Peyer's patch (tissue), 4 donors: ENCODE data around the gene RUSC1. TPM values are rescaled to one million over a fixed set of nuclear protein-coding genes. Genes with fewer than 3 reads are reported as not detected.

Experiments used
- DNase-seq, 3 donors: peaks; one replicate each; pipeline ENCODE4 v3.0.0-alpha.2; 2017 to 2019
- H3K27ac ChIP-seq, 4 donors: fragments of 200-600 bp; sonication (generic); one replicate each; pipeline ENCODE4 v1.5.1; 2016 to 2019
- H3K27me3 ChIP-seq, 2 donors: fragments of 200-600 bp; sonication (generic); one replicate each; pipeline ENCODE4 v1.5.1; 2019
- H3K36me3 ChIP-seq, 3 donors: fragments of 200-600 bp; sonication (generic); one replicate each; pipeline ENCODE4 v1.5.1; 2016 to 2019
- H3K4me1 ChIP-seq, 4 donors: fragments of 200-600 bp; sonication (generic); one replicate each; pipeline ENCODE4 v1.5.1; 2016 to 2019
- H3K4me3 ChIP-seq, 4 donors: fragments of 200-600 bp; sonication (generic); 1 replicate in 3 of 4; 2 replicates in 1 of 4; pipeline ENCODE4 v1.5.1; 2016 to 2019; ENCODE audit warnings: mild to moderate bottlenecking in 1 of 4
- H3K9me3 ChIP-seq, 4 donors: fragments of 200-600 bp; sonication (generic); one replicate each; pipeline ENCODE4 v1.5.1; 2016 to 2019; ENCODE audit warnings: mild to moderate bottlenecking in 1 of 4
- POLR2A ChIP-seq, 2 donors: fragments of 450-650 bp; IDR thresholded peaks; one replicate each; pipeline ENCODE4 v1.5.1; 2017; ENCODE audit warnings: antibody characterized with exemption in 2 of 2, mild to moderate bottlenecking in 2 of 2, moderate library complexity in 2 of 2
- total RNA-seq, 4 donors: library from RNA; depleted of rRNA; stranded (reverse); fragments of >200 nt; gene quantifications; one replicate each; pipeline ENCODE4 v1.1.0, GENCODE V29; 2016
- TF ChIP-seq, protein P1 (sequence below), 6 experiments: fragments of 450-650 bp in 4 of 6; fragments of 200-600 bp in 2 of 6; sonication (generic) in 1 of 6; IDR thresholded peaks; one replicate each; pipeline ENCODE4 v1.5.1; 2017 to 2019; ENCODE audit warnings: antibody characterized with exemption in 6 of 6, mild to moderate bottlenecking in 3 of 6, moderate library complexity in 1 of 6

RUSC1 gene
- total RNA-seq, 4 donors from 2014 or later = 40.4 to 72.4 (median 71.8) TPM

DNA sequence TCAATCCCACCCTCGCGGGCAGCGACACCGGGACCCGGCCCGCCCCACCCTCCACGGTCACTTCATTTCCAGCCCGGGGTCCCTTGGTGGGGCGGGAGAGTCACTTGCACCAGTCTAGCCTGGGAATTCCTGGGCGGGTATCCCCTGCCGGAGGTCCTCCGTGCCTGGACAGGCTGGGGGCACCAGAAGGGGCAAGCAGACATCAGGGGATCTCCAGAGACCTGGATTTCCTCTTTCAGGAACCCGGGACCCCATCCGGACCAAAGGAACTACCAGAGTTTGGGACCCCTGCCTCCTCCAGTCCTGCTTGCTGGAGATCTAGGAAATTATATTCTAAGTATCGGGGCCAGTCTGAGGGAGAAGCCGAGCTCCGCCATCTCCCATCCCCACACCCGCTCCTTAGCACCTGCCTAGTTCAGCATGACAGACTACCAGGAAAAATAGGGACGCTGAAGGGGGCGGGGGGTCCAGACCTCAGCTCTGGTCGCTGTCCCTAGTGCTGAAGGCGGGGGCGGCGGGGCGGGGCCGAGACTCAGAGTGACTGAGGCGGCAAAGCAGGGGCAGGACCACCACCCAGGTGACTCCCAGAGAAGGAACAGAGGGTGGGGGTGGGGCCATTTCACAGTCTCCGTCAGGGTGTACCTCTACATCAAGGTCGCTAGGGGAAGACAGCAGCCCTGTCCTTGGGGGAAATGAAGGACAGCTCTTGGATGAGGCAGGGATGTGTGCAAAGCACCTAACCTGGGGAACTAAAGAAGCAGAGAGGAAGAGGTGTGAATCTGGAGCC lies 42.6 kb upstream of the RUSC1 start:
- H3K36me3 ChIP-seq = peaks cover 0 to 4% (median 0%) of the 10 kb centered on the region in 3 donors
- no peak for TF ChIP-seq POLR2A (IDR thresholded peaks at IDR 0.05)
- TF ChIP-seq, protein P1, sequence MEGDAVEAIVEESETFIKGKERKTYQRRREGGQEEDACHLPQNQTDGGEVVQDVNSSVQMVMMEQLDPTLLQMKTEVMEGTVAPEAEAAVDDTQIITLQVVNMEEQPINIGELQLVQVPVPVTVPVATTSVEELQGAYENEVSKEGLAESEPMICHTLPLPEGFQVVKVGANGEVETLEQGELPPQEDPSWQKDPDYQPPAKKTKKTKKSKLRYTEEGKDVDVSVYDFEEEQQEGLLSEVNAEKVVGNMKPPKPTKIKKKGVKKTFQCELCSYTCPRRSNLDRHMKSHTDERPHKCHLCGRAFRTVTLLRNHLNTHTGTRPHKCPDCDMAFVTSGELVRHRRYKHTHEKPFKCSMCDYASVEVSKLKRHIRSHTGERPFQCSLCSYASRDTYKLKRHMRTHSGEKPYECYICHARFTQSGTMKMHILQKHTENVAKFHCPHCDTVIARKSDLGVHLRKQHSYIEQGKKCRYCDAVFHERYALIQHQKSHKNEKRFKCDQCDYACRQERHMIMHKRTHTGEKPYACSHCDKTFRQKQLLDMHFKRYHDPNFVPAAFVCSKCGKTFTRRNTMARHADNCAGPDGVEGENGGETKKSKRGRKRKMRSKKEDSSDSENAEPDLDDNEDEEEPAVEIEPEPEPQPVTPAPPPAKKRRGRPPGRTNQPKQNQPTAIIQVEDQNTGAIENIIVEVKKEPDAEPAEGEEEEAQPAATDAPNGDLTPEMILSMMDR (IDR thresholded peaks at IDR 0.05) = peak in 4 of 6 experiments; percentile 26 to 57 (median 49)
- H3K27me3 ChIP-seq = no peaks in the 10 kb centered on the region
- H3K4me3 ChIP-seq = peak overlapping the region; percentile 60 to 85 (median 76)
- H3K27ac ChIP-seq = peak overlapping the region; percentile 64 to 78 (median 66)
- no peaks in the 10 kb centered on the region for H3K9me3 ChIP-seq
- H3K4me1 ChIP-seq = peaks cover 0 to 21% (median 2%) of the 10 kb centered on the region in 4 donors
- peak; percentile 66 to 83 (median 78) for DNase-seq

- peaks cover 0 to 4% (median 0%) of the 10 kb centered on the region in 3 donors for H3K36me3 ChIP-seq
- no peak for TF ChIP-seq POLR2A (IDR thresholded peaks at IDR 0.05)
- TF ChIP-seq, protein P1 (IDR thresholded peaks at IDR 0.05) = no peak
- H3K27ac ChIP-seq = peak overlapping the region in 1 of 4 donors; percentile 78
- peaks cover 0 to 21% (median 2%) of the 10 kb centered on the region in 4 donors for H3K4me1 ChIP-seq
- no peaks in the 10 kb centered on the region for H3K27me3 ChIP-seq
- DNase-seq = no peak
- H3K9me3 ChIP-seq = no peaks in the 10 kb centered on the region
- peak overlapping the region in 3 of 4 donors; percentile 60 to 85 (median 79) for H3K4me3 ChIP-seq
Observed at GRCh38 chr1:155278689-155279160, 42.0 kb upstream of the RUSC1 start.

DNA sequence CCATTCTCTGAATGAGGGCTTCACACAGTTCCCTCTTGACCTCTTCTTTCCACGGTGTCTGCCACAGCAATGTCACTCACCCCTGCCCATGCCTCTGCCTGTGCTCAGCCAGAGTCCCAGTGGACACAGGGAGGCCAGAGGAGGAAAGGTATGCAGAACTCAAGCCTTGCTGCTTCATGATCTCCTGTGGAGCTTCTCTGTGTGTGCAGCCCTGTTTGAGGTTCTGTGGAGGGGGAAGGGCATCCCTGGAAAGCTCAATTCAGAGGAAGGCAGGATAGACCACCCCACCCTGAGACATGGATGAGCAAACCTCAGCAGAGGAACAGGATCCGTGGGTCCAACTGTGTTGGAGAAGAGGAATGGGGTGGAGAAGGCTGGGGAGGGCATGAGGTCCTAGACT lies 41.4 kb upstream of the RUSC1 start:
- TF ChIP-seq POLR2A (IDR thresholded peaks at IDR 0.05) = no peak
- TF ChIP-seq, protein P1 (IDR thresholded peaks at IDR 0.05) = no peak
- peaks cover 0 to 4% (median 0%) of the 10 kb centered on the region in 3 donors for H3K36me3 ChIP-seq
- no peak overlapping the region for H3K27ac ChIP-seq
- no peaks in the 10 kb centered on the region for H3K9me3 ChIP-seq
- peaks cover 0 to 18% (median 2%) of the 10 kb centered on the region in 4 donors for H3K4me1 ChIP-seq
- no peak overlapping the region for H3K4me3 ChIP-seq
- no peaks in the 10 kb centered on the region for H3K27me3 ChIP-seq
- no peak for DNase-seq

- H3K4me1 ChIP-seq = peaks cover 0 to 14% (median 2%) of the 10 kb centered on the region in 4 donors
- TF ChIP-seq POLR2A (IDR thresholded peaks at IDR 0.05) = no peak
- TF ChIP-seq, protein P1 (IDR thresholded peaks at IDR 0.05) = no peak
- no peaks in the 10 kb centered on the region for H3K27me3 ChIP-seq
- H3K27ac ChIP-seq = no peak overlapping the region
- no peaks in the 10 kb centered on the region for H3K9me3 ChIP-seq
- H3K36me3 ChIP-seq = peaks cover 0 to 4% (median 0%) of the 10 kb centered on the region in 3 donors
- no peak overlapping the region for H3K4me3 ChIP-seq
- DNase-seq = no peak
Observed at GRCh38 chr1:155282488-155283091, 38.1 kb upstream of the RUSC1 start.

GRCh38 chr1:155284476-155284875 lies 36.2 kb upstream of the RUSC1 start:
- Histone ChIP-seq H3K4me1 (no peaks in the 10 kb centered on the region), H3K27ac (no peak overlapping the region), H3K36me3 (peaks cover 0 to 4% (median 0%) of the 10 kb centered on the region in 3 donors), H3K27me3 (no peaks in the 10 kb centered on the region), H3K9me3 (no peaks in the 10 kb centered on the region), H3K4me3 (no peak overlapping the region)
- TF ChIP-seq, protein P1 (IDR thresholded peaks at IDR 0.05) = no peak
- no peak for TF ChIP-seq POLR2A (IDR thresholded peaks at IDR 0.05)
- DNase-seq = no peak
